ENCODE data around the gene PPP1R12C. TPM values are rescaled to one million over a fixed set of nuclear protein-coding genes. Genes with fewer than 3 reads are reported as not detected.
A peak's percentile ranks its signal among the peaks of the same experiment; 100 is the strongest.

Gene PPP1R12C
- total RNA-seq, 1 donor from 2014 or later: 120 TPM

DNA sequence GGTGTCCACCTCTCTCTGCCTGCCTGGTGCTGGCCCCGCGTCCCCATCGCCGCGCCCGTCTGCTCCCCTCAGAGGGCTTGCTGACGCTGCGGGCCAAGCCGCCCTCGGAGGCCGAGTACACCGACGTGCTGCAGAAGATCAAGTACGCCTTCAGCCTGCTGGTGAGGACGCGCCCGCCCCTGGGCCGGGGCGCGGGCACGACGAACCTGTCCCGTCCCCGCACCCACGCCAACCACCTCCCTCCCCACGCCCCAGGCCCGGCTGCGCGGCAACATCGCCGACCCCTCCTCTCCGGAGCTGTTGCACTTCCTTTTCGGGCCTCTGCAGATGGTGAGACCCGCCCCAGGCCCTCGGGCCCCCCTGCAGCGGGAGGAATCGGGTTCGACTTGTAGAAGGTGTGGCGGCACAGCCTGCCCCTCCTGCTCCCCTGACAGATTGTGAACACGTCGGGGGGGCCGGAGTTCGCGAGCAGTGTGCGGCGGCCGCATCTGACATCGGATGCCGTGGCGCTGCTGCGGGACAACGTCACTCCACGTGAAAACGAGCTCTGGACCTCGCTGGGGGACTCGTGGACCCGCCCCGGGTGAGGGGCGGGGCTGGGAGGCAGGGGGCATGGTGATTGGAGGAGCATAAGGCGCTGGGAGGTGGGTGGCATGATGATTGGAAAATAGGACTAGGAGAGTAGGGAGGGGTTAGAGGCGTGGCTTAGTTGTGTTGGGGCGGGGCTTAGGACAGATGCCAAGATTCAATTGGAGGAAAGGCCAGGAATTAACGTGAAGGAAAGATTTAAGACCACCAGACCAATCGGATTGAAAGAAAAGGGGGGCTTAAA lies 35.2 kb downstream of the PPP1R12C start:
- intact Hi-C loops (cut with DNase I): no loop called here
- Histone ChIP-seq H3K9me3 (no peaks in the 10 kb centered on the region), H3K27me3 (peaks cover 43% of the 10 kb centered on the region), H3K4me1 (peaks cover 27% of the 10 kb centered on the region), H3K4me3 (peak overlapping the region; percentile 61), H3K27ac (no peak overlapping the region), H3K36me3 (no peaks in the 10 kb centered on the region)
- DNase-seq (no peak), ATAC-seq (no peak)
- TF ChIP-seq, protein P1, sequence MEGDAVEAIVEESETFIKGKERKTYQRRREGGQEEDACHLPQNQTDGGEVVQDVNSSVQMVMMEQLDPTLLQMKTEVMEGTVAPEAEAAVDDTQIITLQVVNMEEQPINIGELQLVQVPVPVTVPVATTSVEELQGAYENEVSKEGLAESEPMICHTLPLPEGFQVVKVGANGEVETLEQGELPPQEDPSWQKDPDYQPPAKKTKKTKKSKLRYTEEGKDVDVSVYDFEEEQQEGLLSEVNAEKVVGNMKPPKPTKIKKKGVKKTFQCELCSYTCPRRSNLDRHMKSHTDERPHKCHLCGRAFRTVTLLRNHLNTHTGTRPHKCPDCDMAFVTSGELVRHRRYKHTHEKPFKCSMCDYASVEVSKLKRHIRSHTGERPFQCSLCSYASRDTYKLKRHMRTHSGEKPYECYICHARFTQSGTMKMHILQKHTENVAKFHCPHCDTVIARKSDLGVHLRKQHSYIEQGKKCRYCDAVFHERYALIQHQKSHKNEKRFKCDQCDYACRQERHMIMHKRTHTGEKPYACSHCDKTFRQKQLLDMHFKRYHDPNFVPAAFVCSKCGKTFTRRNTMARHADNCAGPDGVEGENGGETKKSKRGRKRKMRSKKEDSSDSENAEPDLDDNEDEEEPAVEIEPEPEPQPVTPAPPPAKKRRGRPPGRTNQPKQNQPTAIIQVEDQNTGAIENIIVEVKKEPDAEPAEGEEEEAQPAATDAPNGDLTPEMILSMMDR (IDR thresholded peaks at IDR 0.05): no peak

DNA sequence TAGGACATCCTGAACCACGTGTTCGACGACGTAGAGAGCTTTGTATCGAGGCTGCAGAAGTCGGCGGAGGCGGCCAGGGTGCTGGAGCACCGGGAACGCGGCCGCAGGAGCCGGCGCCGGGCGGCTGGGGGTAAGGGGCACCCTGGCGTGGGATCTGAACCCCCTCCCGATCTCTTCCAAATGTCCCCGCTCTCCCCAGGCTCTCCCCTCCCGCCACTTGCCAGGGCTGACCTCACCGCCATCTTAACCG lies 35.7 kb downstream of the PPP1R12C start:
- ATAC-seq (no peak), DNase-seq (no peak)
- TF ChIP-seq, protein P1 (IDR thresholded peaks at IDR 0.05): no peak
- Histone ChIP-seq H3K9me3 (no peaks in the 10 kb centered on the region), H3K4me3 (peak overlapping the region; percentile 61), H3K27me3 (peaks cover 46% of the 10 kb centered on the region), H3K4me1 (peaks cover 21% of the 10 kb centered on the region), H3K27ac (no peak overlapping the region), H3K36me3 (no peaks in the 10 kb centered on the region)
- intact Hi-C loops (cut with DNase I): no loop called here

DNA sequence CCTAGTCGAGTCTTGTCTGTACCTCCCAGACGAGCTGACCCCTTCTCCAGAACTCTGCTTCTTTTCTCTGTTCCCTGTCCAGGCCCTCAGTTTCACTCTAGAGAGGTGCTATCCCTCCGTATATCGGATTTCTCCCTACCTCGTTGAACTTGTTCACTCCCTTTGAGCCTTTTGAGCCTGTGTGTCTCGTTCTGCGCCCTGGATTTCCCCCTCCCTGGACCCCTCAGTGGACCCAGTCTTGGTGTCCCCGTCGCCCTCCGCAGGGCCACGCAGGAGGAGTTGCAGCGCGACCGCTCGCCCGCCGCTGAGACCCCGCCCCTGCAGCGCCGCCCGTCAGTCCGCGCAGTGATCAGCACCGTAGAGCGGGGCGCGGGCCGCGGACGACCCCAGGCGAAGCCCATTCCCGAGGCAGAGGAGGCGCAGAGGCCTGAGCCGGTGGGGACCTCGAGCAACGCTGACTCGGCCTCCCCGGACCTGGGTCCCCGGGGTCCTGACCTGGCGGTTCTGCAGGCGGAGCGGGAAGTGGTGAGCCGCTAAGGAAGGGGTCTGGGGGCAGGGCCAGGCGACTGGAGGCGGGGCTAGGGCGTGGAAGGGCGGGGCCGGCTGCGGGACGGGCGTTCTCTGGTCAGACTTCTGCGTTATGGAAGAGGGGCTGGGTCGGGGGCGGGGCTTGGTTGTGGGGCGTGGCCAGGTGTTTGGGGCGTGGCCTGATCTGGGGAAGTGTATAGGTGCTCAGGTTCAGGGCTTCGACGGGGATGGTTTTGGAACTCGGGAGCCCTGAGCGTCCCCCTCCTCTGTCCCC lies 36.3 kb downstream of the PPP1R12C start:
- Histone ChIP-seq H3K27ac (peak overlapping the region; percentile 26), H3K9me3 (no peaks in the 10 kb centered on the region), H3K4me1 (peaks cover 16% of the 10 kb centered on the region), H3K36me3 (no peaks in the 10 kb centered on the region), H3K27me3 (peaks cover 46% of the 10 kb centered on the region), H3K4me3 (peak overlapping the region; percentile 61)
- TF ChIP-seq, protein P1 (IDR thresholded peaks at IDR 0.05): no peak
- peak; percentile 87 for ATAC-seq
- intact Hi-C loops (cut with DNase I): no loop called here
- DNase-seq: peak; percentile 95

DNA sequence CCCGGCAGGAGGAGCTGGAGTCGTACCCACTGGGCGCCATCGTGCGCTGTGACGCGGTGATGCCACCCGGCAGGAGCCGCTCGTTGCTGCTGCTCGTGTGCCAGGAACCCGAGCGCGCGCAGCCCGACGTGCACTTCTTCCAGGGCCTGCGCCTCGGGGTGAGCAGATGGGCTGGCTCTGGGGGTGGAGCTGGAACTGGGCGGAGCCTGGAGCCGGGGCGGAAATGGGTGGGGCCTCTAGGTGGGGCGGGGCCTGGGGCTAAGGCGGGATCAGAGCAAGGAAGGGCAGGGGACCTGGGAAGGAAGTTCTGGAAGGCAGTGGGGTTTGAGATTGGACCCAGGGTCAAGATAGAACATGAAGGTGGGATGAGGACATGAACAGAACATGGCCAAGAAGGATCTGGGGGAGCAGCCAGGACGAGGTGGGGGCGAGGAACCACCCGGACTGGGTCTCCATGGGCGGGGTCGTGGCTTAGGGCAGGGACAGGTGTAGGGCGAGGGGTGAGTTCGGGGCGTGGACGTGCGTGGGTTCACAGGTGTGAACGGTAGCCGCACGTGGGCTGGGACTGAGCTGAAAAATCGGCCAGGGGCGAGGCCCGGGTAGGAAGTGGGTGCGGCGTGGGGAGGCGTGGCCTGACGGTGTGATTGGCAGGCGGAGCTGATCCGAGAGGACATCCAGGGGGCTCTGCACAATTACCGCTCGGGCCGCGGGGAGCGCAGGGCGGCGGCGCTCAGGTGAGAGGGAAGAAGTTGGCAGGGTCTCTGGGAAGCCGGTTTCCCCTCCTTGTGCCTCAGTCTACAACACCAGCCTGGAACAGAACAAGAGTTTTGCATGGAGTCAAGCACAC lies 37.1 kb downstream of the PPP1R12C start:
- Histone ChIP-seq H3K4me3 (peak overlapping the region; percentile 61), H3K27me3 (peaks cover 44% of the 10 kb centered on the region), H3K27ac (peak overlapping the region; percentile 26), H3K4me1 (peaks cover 16% of the 10 kb centered on the region), H3K9me3 (no peaks in the 10 kb centered on the region), H3K36me3 (no peaks in the 10 kb centered on the region)
- TF ChIP-seq, protein P1 (IDR thresholded peaks at IDR 0.05): no peak
- intact Hi-C loops (cut with DNase I): no loop called here
- ATAC-seq (peak; percentile 85), DNase-seq (peak; percentile 91)

DNA sequence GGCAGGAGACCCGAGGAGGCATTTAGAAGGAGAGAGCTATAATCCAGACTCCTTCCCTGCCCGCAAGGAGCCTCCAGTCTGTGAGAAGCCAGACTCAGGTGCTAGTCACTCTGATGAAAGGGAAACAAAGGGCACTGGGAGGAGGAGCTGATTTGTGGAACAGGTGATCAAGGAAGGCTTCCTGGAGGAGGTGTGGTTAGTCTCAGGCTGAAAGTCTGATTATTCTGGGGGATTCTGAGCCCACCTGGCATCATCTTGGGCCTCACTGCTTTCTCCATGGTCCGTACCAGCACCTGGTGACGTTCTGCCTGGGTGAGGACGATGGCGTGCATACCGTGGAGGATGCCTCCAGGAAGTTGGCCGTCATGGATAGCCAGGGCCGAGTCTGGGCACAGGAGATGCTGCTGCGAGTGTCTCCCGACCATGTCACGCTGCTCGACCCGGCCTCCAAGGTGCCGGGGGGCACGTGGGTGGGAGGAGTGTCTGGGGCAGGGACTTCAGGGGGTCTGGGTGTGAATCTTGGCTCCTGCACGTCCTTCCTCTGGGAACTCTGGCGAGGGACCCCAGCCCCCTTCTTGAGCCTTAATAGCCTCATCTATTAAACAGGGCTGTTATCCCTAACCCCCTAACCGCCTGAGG lies 37.9 kb downstream of the PPP1R12C start:
- Histone ChIP-seq H3K4me1 (peaks cover 20% of the 10 kb centered on the region), H3K4me3 (no peak overlapping the region), H3K27ac (no peak overlapping the region), H3K27me3 (peaks cover 44% of the 10 kb centered on the region), H3K36me3 (no peaks in the 10 kb centered on the region), H3K9me3 (no peaks in the 10 kb centered on the region)
- no peak for ATAC-seq
- TF ChIP-seq, protein P1 (IDR thresholded peaks at IDR 0.05): no peak
- DNase-seq: no peak
- intact Hi-C loops (cut with DNase I): no loop called here

Measured in upper lobe of right lung (tissue), 1 donor.